Liver (tissue), 9 donors: ENCODE results near the gene DAGLB. TPM values are rescaled to one million over a fixed set of nuclear protein-coding genes. Genes with fewer than 3 reads are reported as not detected.

Source experiments
- DNase-seq: peaks from one replicate; pipeline ENCODE4 v3.0.0-alpha.2; 2017; ENCODE audit warnings: low spot score
- H3K27ac ChIP-seq, 2 donors: one replicate each; pipeline ENCODE4 v1.7.0; 2013; ENCODE audit warnings: inconsistent platforms in 2 of 2, low read length in 2 of 2, control low read depth in 1 of 2, low read depth in 1 of 2, mild to moderate bottlenecking in 1 of 2
- H3K27me3 ChIP-seq, 4 donors: one replicate each; pipeline versions ENCODE4 v1.6.1 to v1.7.0; 2013; ENCODE audit warnings: low read length in 3 of 4, inconsistent platforms in 1 of 4, mild to moderate bottlenecking in 1 of 4, moderate library complexity in 1 of 4; ENCODE audit not compliant: control insufficient read depth in 4 of 4, insufficient read depth in 4 of 4
- H3K36me3 ChIP-seq, 4 donors: one replicate each; pipeline versions ENCODE4 v1.6.1 to v1.7.0; 2013; ENCODE audit warnings: low read length in 3 of 4, mild to moderate bottlenecking in 3 of 4, low read depth in 1 of 4, moderate library complexity in 1 of 4; ENCODE audit not compliant: control insufficient read depth in 4 of 4, insufficient read depth in 3 of 4
- H3K4me1 ChIP-seq, 4 donors: one replicate each; pipeline versions ENCODE4 v1.6.1 to v1.7.0; 2013; ENCODE audit warnings: low read length in 3 of 4, mild to moderate bottlenecking in 3 of 4, moderate library complexity in 1 of 4; ENCODE audit not compliant: control insufficient read depth in 4 of 4, insufficient read depth in 4 of 4
- H3K4me3 ChIP-seq, 3 donors: one replicate each; pipeline versions ENCODE4 v1.6.1 to v1.7.0; 2013; ENCODE audit warnings: low read length in 3 of 3, control low read depth in 1 of 3, low read depth in 1 of 3, mild to moderate bottlenecking in 1 of 3
- H3K9ac ChIP-seq, 2 donors: one replicate each; pipeline ENCODE4 v1.7.0; 2013; ENCODE audit warnings: low read length in 2 of 2, mild to moderate bottlenecking in 2 of 2, moderate library complexity in 2 of 2, control low read depth in 1 of 2, low read depth in 1 of 2
- H3K9me3 ChIP-seq, 4 donors: one replicate each; pipeline versions ENCODE4 v1.6.1 to v1.7.0; 2013; ENCODE audit warnings: low read length in 3 of 4; ENCODE audit not compliant: control insufficient read depth in 4 of 4
- ATF3 ChIP-seq: IDR thresholded peaks from 2 replicates; pipeline ENCODE4 v1.6.1; 2016; ENCODE audit warnings: antibody characterized with exemption
- CTCF ChIP-seq: fragments of 150-350 bp; IDR thresholded peaks from 2 replicates; pipeline ENCODE4 v1.5.1; 2017; ENCODE audit warnings: improper control_type of control experiment, low read depth, low read length; ENCODE audit not compliant: missing input control
- EGR1 ChIP-seq, 2 donors: IDR thresholded peaks; 2 replicates each; pipeline ENCODE4 v1.6.1; 2016 to 2018; ENCODE audit warnings: antibody characterized with exemption in 2 of 2, low read depth in 2 of 2
- FOXA1 ChIP-seq: IDR thresholded peaks from 2 replicates; pipeline ENCODE4 v1.6.1; 2016; ENCODE audit warnings: antibody characterized with exemption
- FOXA2 ChIP-seq: IDR thresholded peaks from 2 replicates; pipeline ENCODE4 v1.6.1; 2016; ENCODE audit warnings: antibody characterized with exemption
- GABPA ChIP-seq, 2 donors: IDR thresholded peaks in 1 of 2; conservative IDR thresholded peaks in 1 of 2; 2 replicates each; pipeline ENCODE4 v1.6.1; 2016; ENCODE audit warnings: antibody characterized with exemption in 2 of 2, mild to moderate bottlenecking in 1 of 2, moderate library complexity in 1 of 2
- HNF4A ChIP-seq, 2 donors: conservative IDR thresholded peaks; 2 replicates each; pipeline ENCODE4 v1.6.1; 2016; ENCODE audit warnings: antibody characterized with exemption in 2 of 2, mild to moderate bottlenecking in 2 of 2
- HNF4G ChIP-seq: IDR thresholded peaks from 2 replicates; pipeline ENCODE4 v1.6.1; 2016; ENCODE audit warnings: antibody characterized with exemption
- JUND ChIP-seq, 2 donors: IDR thresholded peaks; 2 replicates each; pipeline ENCODE4 v1.6.1; 2016; ENCODE audit warnings: antibody characterized with exemption in 2 of 2
- MAX ChIP-seq: IDR thresholded peaks from 2 replicates; pipeline ENCODE4 v1.6.1; 2016; ENCODE audit warnings: antibody characterized with exemption
- NR2F2 ChIP-seq: IDR thresholded peaks from 2 replicates; pipeline ENCODE4 v1.6.1; 2016; ENCODE audit warnings: antibody characterized with exemption
- RAD21 ChIP-seq, 2 donors: IDR thresholded peaks; 2 replicates each; pipeline ENCODE4 v1.6.1; 2016; ENCODE audit warnings: antibody characterized with exemption in 2 of 2, mild to moderate bottlenecking in 2 of 2
- REST ChIP-seq: IDR thresholded peaks from 2 replicates; pipeline ENCODE4 v1.6.1; 2016; ENCODE audit warnings: antibody characterized with exemption, mild to moderate bottlenecking
- RXRA ChIP-seq, 2 donors: IDR thresholded peaks; 2 replicates each; pipeline ENCODE4 v1.6.1; 2017 to 2018; ENCODE audit warnings: antibody characterized with exemption in 2 of 2, mild to moderate bottlenecking in 1 of 2
- SP1 ChIP-seq: IDR thresholded peaks from 2 replicates; pipeline ENCODE4 v1.6.1; 2018; ENCODE audit warnings: antibody characterized with exemption, mild to moderate bottlenecking
- TAF1 ChIP-seq: conservative IDR thresholded peaks from 2 replicates; pipeline ENCODE4 v1.6.1; 2016; ENCODE audit warnings: antibody characterized with exemption, mild to moderate bottlenecking
- YY1 ChIP-seq: IDR thresholded peaks from 2 replicates; pipeline ENCODE4 v1.6.1; 2016; ENCODE audit warnings: antibody characterized with exemption, mild to moderate bottlenecking
- ZBTB33 ChIP-seq: IDR thresholded peaks from 2 replicates; pipeline ENCODE4 v1.6.1; 2016; ENCODE audit warnings: antibody characterized with exemption
- WGBS: extraction: QIAGEN DNeasy Blood & Tissue Kit; methylation state at CpG from one replicate; pipeline ENCODE4 v1.1.7; 2013; 5-methylcytosine and 5-hydroxymethylcytosine counted together
- polyA plus RNA-seq, 2 donors: library from polyadenylated mRNA; stranded (reverse) in 1 of 2; unstranded in 1 of 2; fragments of 200-250 nt in 1 of 2; fragments of >200 nt in 1 of 2; fragmentation: Nextera tagmentation in 1 of 2; extraction: Ambion mirVana in 1 of 2; gene quantifications; one replicate each; pipeline versions ENCODE4 v1.2.1 to v1.2.3, GENCODE V29; 2013 to 2015
- total RNA-seq, 2 donors: library from RNA; depleted of rRNA; stranded (reverse); fragments of >200 nt; gene quantifications; one replicate each; pipeline ENCODE4 v1.2.3, GENCODE V29; 2014
- donor health status: healthy.
- donor health status: healthy.
- donor health status: healthy.
- donor health status: healthy.
- donor health status: healthy.

DAGLB gene
- total and polyA plus RNA-seq, 4 donors = 4.9 to 10.7 (median 8.4) TPM

GRCh38 chr7:6380310-6381095, 67.3 kb downstream of the DAGLB start:
- Histone ChIP-seq H3K9me3 (no peaks in the 10 kb centered on the region), H3K4me3 (no peak overlapping the region), H3K27ac (no peak overlapping the region), H3K27me3 (no peaks in the 10 kb centered on the region), H3K36me3 (peaks cover 0 to 2% (median 0%) of the 10 kb centered on the region in 4 donors), H3K9ac (no peak overlapping the region), H3K4me1 (peaks cover 20 to 48% (median 37%) of the 10 kb centered on the region in 4 donors)
- no peak for TF ChIP-seq RAD21 (IDR thresholded peaks at IDR 0.05)
- TF ChIP-seq EGR1 (IDR thresholded peaks at IDR 0.05; ENCODE audit: low read depth in 2 of 2) = no peak
- no peak for TF ChIP-seq ATF3
- TF ChIP-seq REST = no peak
- no peak for TF ChIP-seq CTCF
- TF ChIP-seq SP1 = no peak
- no peak for TF ChIP-seq FOXA1
- no peak for TF ChIP-seq ZBTB33
- no peak for TF ChIP-seq FOXA2
- no peak for TF ChIP-seq HNF4G
- TF ChIP-seq RXRA (IDR thresholded peaks at IDR 0.05) = no peak
- TF ChIP-seq GABPA (IDR thresholded peaks at IDR 0.05 in 1 of 2, conservative IDR thresholded peaks at IDR 0.05 in 1 of 2) = no peak
- no peak for TF ChIP-seq YY1
- no peak for TF ChIP-seq MAX
- no peak for TF ChIP-seq TAF1
- TF ChIP-seq HNF4A (conservative IDR thresholded peaks at IDR 0.05) = no peak
- TF ChIP-seq NR2F2 = no peak
- TF ChIP-seq JUND (IDR thresholded peaks at IDR 0.05) = no peak
- DNase-seq = no peak
- WGBS = 91% methylated on average over 3 of the region's 3 CpGs
